Neural cell (in vitro differentiated cells): ENCODE results near the gene BMP4. TPM values are rescaled to one million over a fixed set of nuclear protein-coding genes. Genes with fewer than 3 reads are reported as not detected.

Experiments used
- H2AFZ ChIP-seq: fragments of 200-600, 300-800 bp; sonication (generic), shearing (Covaris generic); 2 replicates; pipeline ENCODE4 v1.6.0; 2014; ENCODE audit warnings: low read depth, mild to moderate bottlenecking, antibody characterized with exemption, low read length, moderate library complexity
- H3F3A ChIP-seq: fragments of 200-600 bp; shearing (Covaris generic); 2 replicates; pipeline ENCODE4 v1.6.1; 2016; ENCODE audit warnings: mild to moderate bottlenecking, moderate library complexity, mixed read lengths, antibody characterized with exemption, low read length; ENCODE audit not compliant: insufficient read depth, poor library complexity, severe bottlenecking
- H3K27ac ChIP-seq: fragments of 200-600, 300-800 bp; sonication (generic), shearing (Covaris generic); 2 replicates; pipeline ENCODE4 v1.5.1; 2014; ENCODE audit warnings: mild to moderate bottlenecking, low read length, moderate library complexity
- H3K27me3 ChIP-seq: fragments of 300-800, 200-600 bp; sonication (generic), shearing (Covaris generic); 2 replicates; pipeline ENCODE4 v1.6.0; 2014; ENCODE audit warnings: mild to moderate bottlenecking, low read depth, low read length, moderate library complexity; ENCODE audit not compliant: insufficient read depth
- H3K36me3 ChIP-seq: fragments of 300-800, 200-600 bp; sonication (generic), shearing (Covaris generic); 2 replicates; pipeline ENCODE4 v1.5.1; 2014; ENCODE audit warnings: mild to moderate bottlenecking, antibody characterized with exemption, low read length, moderate library complexity; ENCODE audit not compliant: insufficient read depth
- H3K4me2 ChIP-seq: fragments of 300-800, 200-600 bp; sonication (generic), shearing (Covaris generic); 2 replicates; pipeline ENCODE4 v1.6.0; 2014; ENCODE audit warnings: mild to moderate bottlenecking, low read length
- H3K4me3 ChIP-seq: fragments of 300-800, 200-600 bp; sonication (generic), shearing (Covaris generic); 2 replicates; pipeline ENCODE4 v1.5.1; 2014; ENCODE audit warnings: mild to moderate bottlenecking, low read length, moderate library complexity
- H3K79me2 ChIP-seq: fragments of 200-600 bp; shearing (Covaris generic); replicated peaks from 2 replicates; pipeline ENCODE4 v1.6.0; 2014; ENCODE audit warnings: mild to moderate bottlenecking, low read length, moderate library complexity; ENCODE audit not compliant: insufficient read depth
- H3K9ac ChIP-seq: fragments of 300-800, 200-600 bp; sonication (generic), shearing (Covaris generic); 2 replicates; pipeline ENCODE4 v1.6.1; 2016; ENCODE audit warnings: mild to moderate bottlenecking, low read length, mixed read lengths
- H3K9me2 ChIP-seq: fragments of 200-600 bp; shearing (Covaris generic); 2 replicates; pipeline ENCODE4 v1.6.1; 2016; ENCODE audit warnings: mild to moderate bottlenecking, low read length, mixed read lengths; ENCODE audit not compliant: insufficient read depth
- H3K9me3 ChIP-seq: fragments of 200-600, 300-800 bp; sonication (generic), shearing (Covaris generic); 2 replicates; pipeline ENCODE4 v1.6.1; 2016; ENCODE audit warnings: mild to moderate bottlenecking, mixed run types, low read length, moderate library complexity, mixed read lengths
- H4K20me1 ChIP-seq: fragments of 200-600 bp; shearing (Covaris generic); 2 replicates; pipeline ENCODE4 v1.6.1; 2016; ENCODE audit warnings: mild to moderate bottlenecking, mixed run types; ENCODE audit not compliant: insufficient read depth
- EP300 ChIP-seq: fragments of 450-650 bp; conservative IDR thresholded peaks from 2 replicates; pipeline ENCODE4 v1.6.1; 2014; ENCODE audit warnings: antibody characterized with exemption, mild to moderate bottlenecking, moderate library complexity; ENCODE audit not compliant: poor library complexity, severe bottlenecking
- EZH2 ChIP-seq: fragments of 200-600, 300-800 bp; shearing (Covaris generic), sonication (generic); IDR thresholded peaks from 2 replicates; pipeline ENCODE4 v1.6.1; 2014; ENCODE audit warnings: antibody characterized with exemption, low read length, borderline replicate concordance, mild to moderate bottlenecking; ENCODE audit not compliant: insufficient read depth, poor library complexity, severe bottlenecking
- MXI1 ChIP-seq: fragments of 450-650 bp; conservative IDR thresholded peaks from 2 replicates; pipeline ENCODE4 v1.6.1; 2014; ENCODE audit warnings: antibody characterized with exemption, mild to moderate bottlenecking; ENCODE audit not compliant: poor library complexity, severe bottlenecking
- POLR2AphosphoS5 ChIP-seq: IDR thresholded peaks from 2 replicates; pipeline ENCODE4 v1.6.1; 2012
- RAD21 ChIP-seq: fragments of 450-650 bp; conservative IDR thresholded peaks from 2 replicates; pipeline ENCODE4 v1.6.1; 2014; ENCODE audit warnings: antibody characterized with exemption, mild to moderate bottlenecking, moderate library complexity
- SMC3 ChIP-seq: fragments of 450-650 bp; conservative IDR thresholded peaks from 2 replicates; pipeline ENCODE4 v1.6.1; 2014; ENCODE audit warnings: antibody characterized with exemption, mild to moderate bottlenecking, moderate library complexity; ENCODE audit not compliant: poor library complexity
- TAF1 ChIP-seq: IDR thresholded peaks from 2 replicates; pipeline ENCODE4 v1.6.1; 2012; ENCODE audit warnings: low read depth
- polyA plus RNA-seq: library from polyadenylated mRNA; depleted of rRNA; stranded (reverse); fragments of >200 nt; gene quantifications from 2 replicates; pipeline ENCODE4 v1.2.3, GENCODE V29; 2014
- TF ChIP-seq, protein P1 (sequence below): fragments of 450-650 bp; IDR thresholded peaks from 2 replicates; pipeline ENCODE4 v1.5.1; 2014; ENCODE audit warnings: antibody characterized with exemption, mild to moderate bottlenecking, moderate library complexity; ENCODE audit not compliant: poor library complexity, severe bottlenecking
- TF ChIP-seq, protein P2 (sequence below): IDR thresholded peaks from 2 replicates; pipeline ENCODE4 v1.6.1; 2012; ENCODE audit warnings: borderline replicate concordance

BMP4 gene
- polyA plus RNA-seq, 1 donor from 2014 or later, result 2.5 TPM

DNA sequence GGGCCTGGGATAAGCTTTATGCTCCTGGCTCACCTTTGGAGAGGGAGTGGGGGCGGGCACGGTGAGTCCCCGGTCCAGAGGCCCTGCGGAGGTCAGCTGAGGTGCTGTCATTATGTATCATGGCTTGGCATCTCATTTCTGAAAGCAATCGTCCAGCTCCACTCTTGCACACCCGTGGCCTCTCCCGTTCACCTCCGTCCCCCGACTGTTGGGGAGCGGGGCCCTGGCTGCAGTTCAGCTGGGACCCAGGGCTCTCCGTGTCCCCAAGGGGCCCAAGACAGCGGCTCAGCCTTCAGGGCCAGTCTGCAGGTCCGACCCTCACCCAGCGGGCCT is 10.6 kb downstream of the BMP4 start:
- Histone ChIP-seq H3F3A (no peaks in the 10 kb centered on the region), H3K4me3 (no peak overlapping the region), H4K20me1 (no peaks in the 10 kb centered on the region), H3K9me2 (no peaks in the 10 kb centered on the region), H2AFZ (no peak overlapping the region), H3K4me2 (no peak overlapping the region), H3K27ac (no peak overlapping the region), H3K9me3 (no peaks in the 10 kb centered on the region), H3K79me2 (no peaks in the 10 kb centered on the region), H3K27me3 (peaks cover 47% of the 10 kb centered on the region), H3K9ac (no peak overlapping the region), H3K36me3 (no peaks in the 10 kb centered on the region)
- TF ChIP-seq MXI1, result no peak
- no peak for TF ChIP-seq TAF1
- TF ChIP-seq RAD21, result no peak
- no peak for TF ChIP-seq EP300
- TF ChIP-seq, protein P1, sequence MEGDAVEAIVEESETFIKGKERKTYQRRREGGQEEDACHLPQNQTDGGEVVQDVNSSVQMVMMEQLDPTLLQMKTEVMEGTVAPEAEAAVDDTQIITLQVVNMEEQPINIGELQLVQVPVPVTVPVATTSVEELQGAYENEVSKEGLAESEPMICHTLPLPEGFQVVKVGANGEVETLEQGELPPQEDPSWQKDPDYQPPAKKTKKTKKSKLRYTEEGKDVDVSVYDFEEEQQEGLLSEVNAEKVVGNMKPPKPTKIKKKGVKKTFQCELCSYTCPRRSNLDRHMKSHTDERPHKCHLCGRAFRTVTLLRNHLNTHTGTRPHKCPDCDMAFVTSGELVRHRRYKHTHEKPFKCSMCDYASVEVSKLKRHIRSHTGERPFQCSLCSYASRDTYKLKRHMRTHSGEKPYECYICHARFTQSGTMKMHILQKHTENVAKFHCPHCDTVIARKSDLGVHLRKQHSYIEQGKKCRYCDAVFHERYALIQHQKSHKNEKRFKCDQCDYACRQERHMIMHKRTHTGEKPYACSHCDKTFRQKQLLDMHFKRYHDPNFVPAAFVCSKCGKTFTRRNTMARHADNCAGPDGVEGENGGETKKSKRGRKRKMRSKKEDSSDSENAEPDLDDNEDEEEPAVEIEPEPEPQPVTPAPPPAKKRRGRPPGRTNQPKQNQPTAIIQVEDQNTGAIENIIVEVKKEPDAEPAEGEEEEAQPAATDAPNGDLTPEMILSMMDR, result no peak
- TF ChIP-seq POLR2AphosphoS5, result no peak
- no peak for TF ChIP-seq EZH2
- no peak for TF ChIP-seq SMC3
- TF ChIP-seq, protein P2, sequence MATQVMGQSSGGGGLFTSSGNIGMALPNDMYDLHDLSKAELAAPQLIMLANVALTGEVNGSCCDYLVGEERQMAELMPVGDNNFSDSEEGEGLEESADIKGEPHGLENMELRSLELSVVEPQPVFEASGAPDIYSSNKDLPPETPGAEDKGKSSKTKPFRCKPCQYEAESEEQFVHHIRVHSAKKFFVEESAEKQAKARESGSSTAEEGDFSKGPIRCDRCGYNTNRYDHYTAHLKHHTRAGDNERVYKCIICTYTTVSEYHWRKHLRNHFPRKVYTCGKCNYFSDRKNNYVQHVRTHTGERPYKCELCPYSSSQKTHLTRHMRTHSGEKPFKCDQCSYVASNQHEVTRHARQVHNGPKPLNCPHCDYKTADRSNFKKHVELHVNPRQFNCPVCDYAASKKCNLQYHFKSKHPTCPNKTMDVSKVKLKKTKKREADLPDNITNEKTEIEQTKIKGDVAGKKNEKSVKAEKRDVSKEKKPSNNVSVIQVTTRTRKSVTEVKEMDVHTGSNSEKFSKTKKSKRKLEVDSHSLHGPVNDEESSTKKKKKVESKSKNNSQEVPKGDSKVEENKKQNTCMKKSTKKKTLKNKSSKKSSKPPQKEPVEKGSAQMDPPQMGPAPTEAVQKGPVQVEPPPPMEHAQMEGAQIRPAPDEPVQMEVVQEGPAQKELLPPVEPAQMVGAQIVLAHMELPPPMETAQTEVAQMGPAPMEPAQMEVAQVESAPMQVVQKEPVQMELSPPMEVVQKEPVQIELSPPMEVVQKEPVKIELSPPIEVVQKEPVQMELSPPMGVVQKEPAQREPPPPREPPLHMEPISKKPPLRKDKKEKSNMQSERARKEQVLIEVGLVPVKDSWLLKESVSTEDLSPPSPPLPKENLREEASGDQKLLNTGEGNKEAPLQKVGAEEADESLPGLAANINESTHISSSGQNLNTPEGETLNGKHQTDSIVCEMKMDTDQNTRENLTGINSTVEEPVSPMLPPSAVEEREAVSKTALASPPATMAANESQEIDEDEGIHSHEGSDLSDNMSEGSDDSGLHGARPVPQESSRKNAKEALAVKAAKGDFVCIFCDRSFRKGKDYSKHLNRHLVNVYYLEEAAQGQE, result no peak

DNA sequence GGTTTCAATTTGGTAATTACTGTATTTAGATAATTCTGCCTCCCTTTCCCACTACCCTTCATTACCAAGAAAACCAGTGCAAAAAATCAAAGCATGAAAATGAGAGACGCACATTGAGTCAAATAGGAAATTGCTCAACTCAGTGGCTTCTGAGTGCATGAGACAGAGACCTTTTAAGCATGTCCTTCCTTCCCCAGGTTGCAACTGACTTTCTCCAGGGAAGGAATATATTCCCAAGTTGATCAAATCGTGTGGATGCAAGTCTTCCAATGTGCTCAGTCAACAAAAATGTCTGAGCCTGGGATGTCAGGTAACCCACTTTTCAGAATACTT is 12.9 kb downstream of the BMP4 start:
- Histone ChIP-seq H3K9me2 (no peaks in the 10 kb centered on the region), H3K9ac (no peak overlapping the region), H3F3A (no peaks in the 10 kb centered on the region), H3K9me3 (no peaks in the 10 kb centered on the region), H3K36me3 (no peaks in the 10 kb centered on the region), H3K4me3 (no peak overlapping the region), H3K79me2 (no peaks in the 10 kb centered on the region), H3K27me3 (peaks cover 31% of the 10 kb centered on the region), H3K27ac (no peak overlapping the region), H2AFZ (no peak overlapping the region), H4K20me1 (no peaks in the 10 kb centered on the region), H3K4me2 (no peak overlapping the region)
- TF ChIP-seq SMC3 (no peak), RAD21 (no peak), MXI1 (no peak), POLR2AphosphoS5 (no peak), TAF1 (no peak), EP300 (no peak), EZH2 (no peak)
- TF ChIP-seq, protein P2, result no peak
- TF ChIP-seq, protein P1, result no peak
